Lung (tissue), 12 donors: ENCODE measurements around the gene WDPCP. TPM values are rescaled to one million over a fixed set of nuclear protein-coding genes. Genes with fewer than 3 reads are reported as not detected.

Source experiments
- ATAC-seq: fragments of 200-7000 bp; cut with Tn5 transposase; one replicate; pipeline ENCODE4 v1.9.1; 2020; ENCODE audit warnings: moderate number of reproducible peaks; ENCODE audit not compliant: insufficient read depth, low FRiP score
- DNase-seq, 3 donors: peaks; one replicate each; pipeline ENCODE4 v3.0.0-alpha.2; 2013 to 2017
- H3K27ac ChIP-seq, 2 donors: one replicate each; pipeline ENCODE4 v1.5.1; 2013; ENCODE audit warnings: mild to moderate bottlenecking in 2 of 2, moderate library complexity in 2 of 2, control low read depth in 1 of 2, inconsistent platforms in 1 of 2, low read depth in 1 of 2, low read length in 1 of 2
- H3K27me3 ChIP-seq, 3 donors: one replicate each; pipeline ENCODE4 v1.5.1; 2013; ENCODE audit warnings: low read length in 2 of 3; ENCODE audit not compliant: control insufficient read depth in 3 of 3, insufficient read depth in 3 of 3
- H3K36me3 ChIP-seq, 4 donors: one replicate each; pipeline ENCODE4 v1.5.1; 2013; ENCODE audit warnings: low read length in 4 of 4, mild to moderate bottlenecking in 1 of 4, moderate library complexity in 1 of 4; ENCODE audit not compliant: control insufficient read depth in 4 of 4, insufficient read depth in 4 of 4
- H3K4me1 ChIP-seq, 5 donors: one replicate each; pipeline ENCODE4 v1.5.1; 2013; ENCODE audit warnings: low read length in 5 of 5, mild to moderate bottlenecking in 2 of 5, moderate library complexity in 1 of 5; ENCODE audit not compliant: control insufficient read depth in 5 of 5, insufficient read depth in 5 of 5
- H3K4me3 ChIP-seq: one replicate; pipeline ENCODE4 v1.5.1; 2013; ENCODE audit warnings: mild to moderate bottlenecking, control low read depth, moderate library complexity
- H3K9ac ChIP-seq, 2 donors: one replicate each; pipeline ENCODE4 v1.5.1; 2013; ENCODE audit warnings: low read length in 2 of 2, control low read depth in 1 of 2; ENCODE audit not compliant: insufficient read depth in 1 of 2
- H3K9me3 ChIP-seq, 4 donors: one replicate each; pipeline ENCODE4 v1.5.1; 2013; ENCODE audit warnings: low read length in 3 of 4, mild to moderate bottlenecking in 1 of 4, moderate library complexity in 1 of 4; ENCODE audit not compliant: control insufficient read depth in 4 of 4, insufficient read depth in 3 of 4
- CTCF ChIP-seq: IDR thresholded peaks from 2 replicates; pipeline ENCODE4 v1.5.1; 2012; ENCODE audit warnings: mild to moderate bottlenecking; ENCODE audit errors: control extremely low read depth, extremely low read depth
- WGBS, 2 donors: extraction: QIAGEN DNeasy Blood & Tissue Kit; methylation state at CpG; one replicate each; pipeline ENCODE4 v1.1.7; 2013; 5-methylcytosine and 5-hydroxymethylcytosine counted together
- polyA plus RNA-seq, 2 donors: library from polyadenylated mRNA; stranded (reverse); fragments of 200-250 nt; gene quantifications; one replicate each; pipeline ENCODE4 v1.2.1, GENCODE V29; 2013
- total RNA-seq, 2 donors: library from RNA; depleted of rRNA in 1 of 2; stranded (reverse); fragments of >200 nt in 1 of 2; gene quantifications; one replicate each; pipeline ENCODE4 v1.2.1, GENCODE V29; 2014 to 2021
- donor health status: control.
- donor health status: control.
- donor health status: Bipolar disorder and iron deficiency.
- donor health status: healthy.
- donor health status: DM: yes; HTN: yes; CAD: no.

WDPCP gene
- total and polyA plus RNA-seq, 4 donors = 2.3 to 40.7 (median 8.6) TPM

GRCh38 chr2:63344575-63345284 is 243.5 kb downstream of the WDPCP start:
- ATAC-seq (no peak), DNase-seq (no peak)
- Histone ChIP-seq H3K9me3 (peaks cover 0 to 4% (median 1%) of the 10 kb centered on the region in 4 donors), H3K9ac (no peak overlapping the region), H3K27me3 (no peaks in the 10 kb centered on the region), H3K4me1 (peaks cover 0 to 10% (median 0%) of the 10 kb centered on the region in 5 donors), H3K27ac (no peak overlapping the region), H3K4me3 (no peak overlapping the region), H3K36me3 (peaks cover 0 to 10% (median 0%) of the 10 kb centered on the region in 4 donors)
- no peak for TF ChIP-seq CTCF
- 95 to 97% methylated on average over 2 of the region's 2 CpGs for WGBS, 2 donors

GRCh38 chr2:63343397-63344109 is 244.7 kb downstream of the WDPCP start:
- Histone ChIP-seq H3K27me3 (no peaks in the 10 kb centered on the region), H3K27ac (no peak overlapping the region), H3K4me1 (peaks cover 0 to 10% (median 0%) of the 10 kb centered on the region in 5 donors), H3K36me3 (peaks cover 0 to 10% (median 0%) of the 10 kb centered on the region in 4 donors), H3K9ac (no peak overlapping the region), H3K9me3 (peaks cover 0 to 4% (median 1%) of the 10 kb centered on the region in 4 donors), H3K4me3 (no peak overlapping the region)
- TF ChIP-seq CTCF = no peak
- no peak for DNase-seq
- no peak for ATAC-seq
- WGBS, 2 donors = 71 to 91% methylated on average over 1 of the region's 1 CpG

- H3K27ac ChIP-seq = no peak overlapping the region
- DNase-seq (no peak), ATAC-seq (no peak)
- 92 to 96% methylated on average over 1 of the region's 1 CpG for WGBS, 2 donors
- no peak overlapping the region for H3K4me3 ChIP-seq
- H3K9me3 ChIP-seq = peaks cover 0 to 4% (median 1%) of the 10 kb centered on the region in 4 donors
- TF ChIP-seq CTCF = no peak
- no peaks in the 10 kb centered on the region for H3K27me3 ChIP-seq
- no peak overlapping the region for H3K9ac ChIP-seq
- H3K4me1 ChIP-seq = no peaks in the 10 kb centered on the region
- H3K36me3 ChIP-seq = peaks cover 0 to 10% (median 0%) of the 10 kb centered on the region in 4 donors
These were observed 247.8 kb downstream of the WDPCP start for GRCh38 chr2:63340443-63340842.
